ENCODE data around the gene CRAMP1.

- TF ChIP-seq CTCF (IDR thresholded peaks at IDR 0.05; ENCODE audit: low read length) (no peak), EZH2phosphoT487 (IDR thresholded peaks at IDR 0.05; ENCODE audit: low read length) (no peak)
These were observed 21.0 kb upstream of the CRAMP1 start for GRCh38 chr16:1590930-1591705.
